PC-9 (cell line): ENCODE data around the gene IQCM.

Experiments used
- CTCF ChIP-seq: fragments of 200-600 bp; sonication (generic); conservative IDR thresholded peaks from 2 replicates; pipeline ENCODE4 v1.6.1; 2017; ENCODE audit warnings: mixed run types, antibody characterized with exemption, mild to moderate bottlenecking, moderate library complexity
- EZH2 ChIP-seq: fragments of 200-600 bp; sonication (generic); IDR thresholded peaks from 2 replicates; pipeline ENCODE4 v1.8.0; 2017; ENCODE audit warnings: antibody characterized with exemption, low read depth

GRCh38 chr4:149830823-149831222 is 15.2 kb upstream of the IQCM start:
- TF ChIP-seq CTCF (no peak), EZH2 (no peak)
